Measurements from ENCODE around the gene BEST1. TPM values are rescaled to one million over a fixed set of nuclear protein-coding genes. Genes with fewer than 3 reads are reported as not detected.
"Not testable (repeated sequence)": the region's sequence is repeated elsewhere in the genome, so short reads cannot be mapped to it uniquely, and the experiment has no call there.

Gene BEST1
- total RNA-seq, 2 experiments from 2014 or later: 0.14 to 0.25 TPM

DNA sequence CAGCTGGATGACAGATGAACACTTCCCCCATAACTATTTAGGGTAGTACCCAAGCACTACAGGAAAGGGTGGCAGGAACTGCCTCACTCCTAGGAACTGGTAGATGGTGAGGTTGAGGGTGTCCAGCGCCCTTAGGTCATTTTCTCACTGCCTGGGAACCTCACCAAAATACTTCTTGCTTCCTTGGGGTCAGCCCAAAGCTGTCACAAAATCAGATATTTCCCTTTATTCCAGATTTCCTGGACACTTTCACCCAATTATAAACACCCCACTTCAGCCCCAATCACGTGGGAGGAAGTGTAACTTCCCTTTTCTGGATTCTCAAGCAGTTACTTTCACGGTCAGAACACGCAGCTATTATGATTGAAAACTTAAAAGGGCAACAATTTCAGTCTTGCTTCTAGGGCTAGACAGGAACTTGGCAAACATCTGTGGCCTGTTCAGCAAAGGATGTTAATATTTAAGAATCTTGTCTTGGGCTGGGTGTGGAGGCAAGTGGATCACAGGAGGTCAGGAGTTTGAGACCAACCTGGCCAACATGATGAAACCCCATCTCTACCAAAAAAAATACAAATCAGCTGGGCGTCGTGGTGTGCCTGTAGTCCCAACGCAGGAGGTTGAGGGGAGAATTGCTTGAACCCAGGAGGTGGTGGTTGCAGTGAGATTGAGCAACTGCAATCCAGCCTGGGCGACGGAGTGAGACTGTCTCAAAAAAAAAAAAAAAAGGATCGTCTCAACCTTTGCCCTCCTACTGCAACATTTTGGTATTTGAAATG is 13.3 kb downstream of the BEST1 start:
- POLR2A ChIA-PET: interaction anchor here (0.6 to 1.9 kb wide), 4 partner anchors 8 to 118 kb away, joined by 3 to 11 read pairs (median 5); no protein-coding TSS in a partner anchor
- intact Hi-C loops (cut with DNase I, micrococcal nuclease): loop anchor here (2.0 to 10.0 kb wide), 4 partner anchors 119 to 581 kb away; partner anchors contain the start of genes AHNAK (in 1 of the 2), FEN1 (in 1 of the 2), SYT7 (in 1 of the 2) and TMEM258 (in 1 of the 2)
- ATAC-seq (ENCODE audit: poor library complexity) (peak; percentile 15), DNase-seq (peak in 6 of 14 experiments; percentile 33 to 68 (median 48))
- TF ChIP-seq, protein P1, sequence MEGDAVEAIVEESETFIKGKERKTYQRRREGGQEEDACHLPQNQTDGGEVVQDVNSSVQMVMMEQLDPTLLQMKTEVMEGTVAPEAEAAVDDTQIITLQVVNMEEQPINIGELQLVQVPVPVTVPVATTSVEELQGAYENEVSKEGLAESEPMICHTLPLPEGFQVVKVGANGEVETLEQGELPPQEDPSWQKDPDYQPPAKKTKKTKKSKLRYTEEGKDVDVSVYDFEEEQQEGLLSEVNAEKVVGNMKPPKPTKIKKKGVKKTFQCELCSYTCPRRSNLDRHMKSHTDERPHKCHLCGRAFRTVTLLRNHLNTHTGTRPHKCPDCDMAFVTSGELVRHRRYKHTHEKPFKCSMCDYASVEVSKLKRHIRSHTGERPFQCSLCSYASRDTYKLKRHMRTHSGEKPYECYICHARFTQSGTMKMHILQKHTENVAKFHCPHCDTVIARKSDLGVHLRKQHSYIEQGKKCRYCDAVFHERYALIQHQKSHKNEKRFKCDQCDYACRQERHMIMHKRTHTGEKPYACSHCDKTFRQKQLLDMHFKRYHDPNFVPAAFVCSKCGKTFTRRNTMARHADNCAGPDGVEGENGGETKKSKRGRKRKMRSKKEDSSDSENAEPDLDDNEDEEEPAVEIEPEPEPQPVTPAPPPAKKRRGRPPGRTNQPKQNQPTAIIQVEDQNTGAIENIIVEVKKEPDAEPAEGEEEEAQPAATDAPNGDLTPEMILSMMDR (IDR thresholded peaks at IDR 0.05): no peak
- Mint-ChIP-seq H3K27ac (peak overlapping the region; percentile 84), H3K4me1 (ENCODE audit: low read depth) (peaks cover 49% of the 10 kb centered on the region), H3K27me3 (peaks cover 4% of the 10 kb centered on the region), H3K4me3 (peak overlapping the region; percentile 99), H3K9me3 (no peaks in the 10 kb centered on the region), H3K36me3 (ENCODE audit: low read depth) (peaks cover 58% of the 10 kb centered on the region)
- peak overlapping the region; percentile 1 to 42 for H3K27ac ChIP-seq (ENCODE audit: low read depth in 1 of 2, low read length in 2 of 2)
- H3K4me1 ChIP-seq (ENCODE audit: insufficient read depth, low read length): peaks cover 42% of the 10 kb centered on the region
- H3K9me3 ChIP-seq (ENCODE audit: control insufficient read depth in 1 of 2, insufficient read depth in 1 of 2, low read length in 2 of 2): no peaks in the 10 kb centered on the region
- peaks cover 29% of the 10 kb centered on the region for H3K36me3 ChIP-seq (ENCODE audit: insufficient read depth, low read length)
- CTCF ChIA-PET: interaction anchor here (1.0 to 2.9 kb wide), 3 partner anchors 65 to 144 kb away, joined by 4 to 12 read pairs (median 4); no protein-coding TSS in a partner anchor
- H3K4me3 ChIP-seq (ENCODE audit: low read length): no peak overlapping the region
- no peaks in the 10 kb centered on the region for H3K27me3 ChIP-seq (ENCODE audit: control insufficient read depth in 1 of 2, insufficient read depth in 2 of 2, low read length in 2 of 2)

DNA sequence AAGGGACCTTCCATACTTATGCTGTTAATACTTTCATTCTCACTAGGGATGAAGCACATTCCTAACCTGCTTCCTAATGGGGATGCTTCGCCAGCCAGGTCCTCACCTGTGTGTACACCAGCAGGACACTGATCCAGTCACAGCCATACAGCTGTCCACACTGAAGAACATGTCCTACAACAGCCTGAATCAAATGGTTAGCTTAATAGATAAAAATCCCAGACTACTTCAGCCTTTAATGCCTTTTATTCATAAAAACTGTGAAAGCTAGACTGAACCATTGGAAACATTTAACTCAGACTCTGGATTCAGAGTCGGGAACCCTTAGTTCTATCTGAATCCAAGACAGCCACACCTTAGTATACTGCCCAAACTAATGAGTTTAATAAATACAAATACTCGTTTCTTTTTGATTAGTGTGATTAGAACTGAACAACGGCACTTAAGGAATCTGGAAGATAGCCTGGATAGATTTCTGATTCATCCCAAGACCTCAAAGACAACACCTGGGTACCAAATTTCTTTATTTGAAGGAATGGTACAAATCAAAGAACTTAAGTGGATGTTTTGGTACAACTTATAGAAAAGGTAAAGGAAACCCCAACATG is 14.0 kb downstream of the BEST1 start:
- Mint-ChIP-seq H3K4me1 (ENCODE audit: low read depth) (peaks cover 55% of the 10 kb centered on the region), H3K27ac (peak overlapping the region; percentile 84), H3K9me3 (no peaks in the 10 kb centered on the region), H3K4me3 (peak overlapping the region; percentile 99), H3K36me3 (ENCODE audit: low read depth) (peaks cover 58% of the 10 kb centered on the region), H3K27me3 (peaks cover 4% of the 10 kb centered on the region)
- TF ChIP-seq, protein P1 (IDR thresholded peaks at IDR 0.05): no peak
- ChIA-PET CTCF (interaction anchor here (1.0 to 2.9 kb wide), 3 partner anchors 65 to 144 kb away, joined by 4 to 12 read pairs (median 4); no protein-coding TSS in a partner anchor), POLR2A (interaction anchor here (0.6 to 1.9 kb wide), 3 partner anchors 9 to 118 kb away, joined by 3 to 11 read pairs (median 7); no protein-coding TSS in a partner anchor)
- peak in 2 of 14 experiments; percentile 32 to 55 for DNase-seq
- Histone ChIP-seq H3K27me3 (ENCODE audit: control insufficient read depth in 1 of 2, insufficient read depth in 2 of 2, low read length in 2 of 2) (no peaks in the 10 kb centered on the region), H3K9me3 (ENCODE audit: control insufficient read depth in 1 of 2, insufficient read depth in 1 of 2, low read length in 2 of 2) (no peaks in the 10 kb centered on the region), H3K4me1 (ENCODE audit: insufficient read depth, low read length) (peaks cover 49% of the 10 kb centered on the region), H3K27ac (ENCODE audit: low read depth in 1 of 2, low read length in 2 of 2) (no peak overlapping the region), H3K36me3 (ENCODE audit: insufficient read depth, low read length) (peaks cover 29% of the 10 kb centered on the region), H3K4me3 (ENCODE audit: low read length) (peak overlapping the region; percentile 11)
- intact Hi-C loops (cut with DNase I, micrococcal nuclease): loop anchor here (2.0 to 10.0 kb wide), 4 partner anchors 119 to 581 kb away; partner anchors contain the start of genes AHNAK (in 1 of the 2), FEN1 (in 1 of the 2), SYT7 (in 1 of the 2) and TMEM258 (in 1 of the 2)
- peak; percentile 2 for ATAC-seq (ENCODE audit: poor library complexity)

DNA sequence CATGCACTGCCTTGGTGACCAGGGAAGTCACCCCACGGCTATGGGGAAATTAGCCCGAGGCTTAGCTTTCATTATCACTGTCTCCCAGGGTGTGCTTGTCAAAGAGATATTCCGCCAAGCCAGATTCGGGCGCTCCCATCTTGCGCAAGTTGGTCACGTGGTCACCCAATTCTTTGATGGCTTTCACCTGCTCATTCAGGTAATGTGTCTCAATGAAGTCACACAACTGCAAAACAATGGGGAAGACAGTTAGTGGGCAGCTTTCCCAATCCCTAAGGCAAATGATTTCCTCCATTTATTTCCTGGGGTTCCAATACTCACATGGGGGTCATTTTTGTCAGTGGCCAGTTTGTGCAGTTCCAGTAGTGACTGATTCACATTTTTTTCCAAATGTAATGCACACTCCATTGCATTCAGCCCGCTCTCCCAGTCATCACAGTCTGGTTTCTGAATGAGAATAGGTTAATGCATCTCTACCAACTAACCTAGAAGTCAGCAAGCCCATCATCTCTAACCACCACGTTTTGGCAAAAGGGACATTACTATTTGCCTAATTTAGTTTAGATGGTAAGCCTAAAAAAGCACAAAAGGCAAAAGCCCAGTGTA is 14.6 kb downstream of the BEST1 start:
- peak in 2 of 14 experiments; percentile 26 to 46 for DNase-seq
- peaks cover 58% of the 10 kb centered on the region for H3K36me3 Mint-ChIP-seq (ENCODE audit: low read depth)
- Histone ChIP-seq H3K4me1 (ENCODE audit: insufficient read depth, low read length) (peaks cover 49% of the 10 kb centered on the region), H3K36me3 (ENCODE audit: insufficient read depth, low read length) (peaks cover 29% of the 10 kb centered on the region), H3K4me3 (ENCODE audit: low read length) (peak overlapping the region; percentile 98)
- CTCF ChIA-PET: interaction anchor here (1.0 to 1.7 kb wide), 5 partner anchors 17 to 143 kb away, joined by 4 to 7 read pairs (median 5); no protein-coding TSS in a partner anchor
- H3K27ac Mint-ChIP-seq: peak overlapping the region; percentile 84
- not testable (repeated sequence) for H3K27me3 Mint-ChIP-seq; H3K9me3 Mint-ChIP-seq; H3K9me3 ChIP-seq (ENCODE audit: control insufficient read depth in 1 of 2, insufficient read depth in 1 of 2, low read length in 2 of 2); H3K27ac ChIP-seq (ENCODE audit: low read depth in 1 of 2, low read length in 2 of 2); H3K27me3 ChIP-seq (ENCODE audit: control insufficient read depth in 1 of 2, insufficient read depth in 2 of 2, low read length in 2 of 2); ATAC-seq (ENCODE audit: poor library complexity)
- H3K4me3 Mint-ChIP-seq: peak overlapping the region; percentile 99
- POLR2A ChIA-PET: interaction anchor here (0.7 to 5.1 kb wide), 3 partner anchors 20 to 62 kb away, joined by 3 to 177 read pairs (median 11); no protein-coding TSS in a partner anchor
- peaks cover 59% of the 10 kb centered on the region for H3K4me1 Mint-ChIP-seq (ENCODE audit: low read depth)
- intact Hi-C loops (cut with DNase I, micrococcal nuclease): loop anchor here (2.0 to 10.0 kb wide), 6 partner anchors 67 to 1057 kb away; partner anchors contain the start of genes AHNAK (in 1 of the 2), FEN1 (in 1 of the 2), PRPF19 (in 1 of the 2) and SYT7 (in 1 of the 2)
